HG03159 (cell line): ENCODE results near the gene SOCS7.
"Not testable (repeated sequence)": the region's sequence is repeated elsewhere in the genome, so short reads cannot be mapped to it uniquely, and the experiment has no call there.

Experiments
- ATAC-seq: cut with Tn5 transposase; IDR thresholded peaks from one replicate; pipeline ENCODE4 v1.9.1; 2021; ENCODE audit warnings: mild to moderate bottlenecking, moderate library complexity; ENCODE audit not compliant: unreplicated experiment

SOCS7 gene

DNA sequence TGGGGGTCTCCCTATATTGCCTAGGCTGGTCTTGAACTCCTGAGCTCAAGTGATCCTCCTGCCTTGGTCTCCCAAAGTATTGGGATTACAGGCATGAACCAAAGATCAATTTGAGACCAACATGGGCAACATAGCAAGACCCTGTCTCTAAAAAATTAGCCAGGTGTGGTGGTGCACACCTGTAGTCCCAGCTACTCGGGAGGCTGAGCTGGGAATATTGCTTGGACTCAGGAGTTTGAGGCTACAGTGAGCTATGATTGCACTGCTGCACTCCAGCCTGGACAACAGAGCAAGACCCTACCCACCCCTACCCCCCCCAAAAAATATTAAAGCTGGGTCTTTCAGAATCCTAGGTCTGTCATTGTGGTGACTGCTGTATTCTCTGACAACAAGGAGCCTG lies 85.7 kb downstream of the SOCS7 start:
- ATAC-seq, result not testable (repeated sequence)

DNA sequence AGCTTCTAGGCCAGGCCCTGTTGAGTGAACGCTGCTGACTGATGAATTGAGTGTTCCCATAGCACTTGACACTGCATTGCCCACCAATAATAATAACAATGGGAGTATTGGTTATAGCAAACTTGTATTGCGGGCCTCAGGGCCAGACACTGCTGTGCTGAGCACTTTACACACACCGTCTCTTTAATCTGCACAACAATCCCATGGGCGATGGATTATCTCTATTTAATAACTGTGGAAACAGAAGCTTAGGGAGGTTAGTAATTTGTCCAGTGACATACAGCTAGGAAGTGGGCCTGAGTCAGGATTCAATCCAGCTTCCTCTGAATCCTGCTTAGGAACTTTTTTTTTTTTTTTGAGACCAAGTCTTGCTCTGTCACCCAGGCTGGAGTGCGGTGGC lies 87.8 kb downstream of the SOCS7 start:
- ATAC-seq, result no peak

DNA sequence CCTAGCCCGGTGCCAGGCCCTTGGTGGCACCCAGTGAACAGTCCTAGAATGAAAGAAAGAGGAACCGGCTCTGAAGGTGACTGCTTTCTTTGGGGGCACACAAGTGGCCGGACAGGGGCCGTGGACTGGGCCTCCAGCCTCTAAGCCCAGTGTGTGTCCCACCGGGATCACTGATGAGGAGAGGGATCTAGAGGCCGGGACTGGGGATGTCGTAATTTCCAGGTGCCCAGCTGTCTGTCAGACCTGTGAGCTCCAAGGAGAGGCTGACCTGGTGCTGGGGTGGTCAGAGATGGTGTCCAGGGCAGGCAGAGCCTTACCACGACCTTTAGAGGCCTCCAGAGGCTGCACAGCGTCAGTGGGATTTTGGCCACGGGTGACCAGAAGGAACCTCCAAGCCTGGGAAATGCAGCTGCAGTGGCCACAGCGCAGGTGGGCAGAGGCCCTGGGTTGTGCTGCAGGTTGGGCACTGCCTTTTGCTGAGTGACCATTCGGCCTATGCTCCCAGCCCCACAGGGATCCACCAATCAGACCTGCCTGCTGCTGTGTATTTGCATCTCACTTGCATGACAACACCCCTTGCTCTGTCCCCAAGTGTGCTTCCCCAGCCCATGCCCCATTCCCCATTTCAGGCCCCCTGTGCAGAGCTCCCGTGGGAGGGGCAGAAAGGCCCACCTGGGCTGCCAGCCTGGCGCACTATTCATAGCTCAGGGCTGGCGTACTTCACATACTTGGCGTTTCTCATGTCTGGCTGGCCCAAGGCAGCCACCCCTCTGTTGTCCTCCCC lies 89.2 kb downstream of the SOCS7 start:
- no peak for ATAC-seq

DNA sequence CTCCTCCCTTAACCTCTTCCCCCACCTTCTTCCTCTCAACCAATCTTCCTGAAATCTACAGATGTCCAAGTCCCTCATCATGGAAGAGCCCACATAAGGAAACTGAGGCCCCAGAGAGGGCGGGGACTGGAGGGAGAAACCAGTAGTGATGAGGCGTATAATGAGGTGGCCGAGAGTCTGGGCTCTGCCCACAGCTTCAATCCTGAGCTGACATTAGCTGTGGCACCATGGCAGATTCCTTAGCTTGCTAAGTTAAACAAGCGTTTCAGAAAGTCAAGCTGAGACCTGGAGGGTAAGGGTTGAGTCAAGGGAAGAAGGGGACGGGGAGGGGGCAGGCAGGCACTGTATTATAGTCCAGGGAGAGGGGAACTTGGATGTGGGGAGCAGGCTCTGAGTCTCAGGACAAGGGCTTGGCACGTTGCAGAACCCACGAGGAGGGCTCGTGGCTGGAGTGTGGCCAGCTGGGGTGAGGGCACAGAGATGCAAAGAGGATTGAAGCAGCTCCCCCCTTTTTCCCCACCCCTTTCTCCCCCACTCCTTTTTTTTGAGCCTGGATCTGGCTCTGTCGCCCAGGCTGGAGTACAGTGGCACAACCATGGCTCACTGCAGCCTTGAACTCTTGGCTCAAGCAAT lies 89.9 kb downstream of the SOCS7 start:
- ATAC-seq, result no peak

DNA sequence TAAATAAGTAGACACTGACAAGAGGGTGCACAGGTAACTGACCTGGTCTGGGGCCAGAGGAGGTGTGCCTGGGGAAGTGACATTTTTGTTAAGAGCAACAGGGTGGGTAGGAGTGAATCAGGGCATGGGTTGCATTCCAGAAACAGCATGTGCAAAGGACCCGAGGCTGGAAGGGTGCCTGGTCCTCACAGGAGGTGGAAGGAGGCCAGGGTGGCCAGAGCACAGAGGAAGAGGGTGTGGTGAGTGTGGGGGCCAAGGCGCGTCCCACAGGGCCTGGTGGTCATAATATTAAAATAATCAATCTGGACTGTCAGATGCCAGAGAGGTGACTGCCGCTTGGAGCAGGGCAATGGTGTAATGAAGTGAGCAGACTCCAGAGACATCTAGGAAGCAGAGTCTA lies 90.9 kb downstream of the SOCS7 start:
- ATAC-seq, result no peak

DNA sequence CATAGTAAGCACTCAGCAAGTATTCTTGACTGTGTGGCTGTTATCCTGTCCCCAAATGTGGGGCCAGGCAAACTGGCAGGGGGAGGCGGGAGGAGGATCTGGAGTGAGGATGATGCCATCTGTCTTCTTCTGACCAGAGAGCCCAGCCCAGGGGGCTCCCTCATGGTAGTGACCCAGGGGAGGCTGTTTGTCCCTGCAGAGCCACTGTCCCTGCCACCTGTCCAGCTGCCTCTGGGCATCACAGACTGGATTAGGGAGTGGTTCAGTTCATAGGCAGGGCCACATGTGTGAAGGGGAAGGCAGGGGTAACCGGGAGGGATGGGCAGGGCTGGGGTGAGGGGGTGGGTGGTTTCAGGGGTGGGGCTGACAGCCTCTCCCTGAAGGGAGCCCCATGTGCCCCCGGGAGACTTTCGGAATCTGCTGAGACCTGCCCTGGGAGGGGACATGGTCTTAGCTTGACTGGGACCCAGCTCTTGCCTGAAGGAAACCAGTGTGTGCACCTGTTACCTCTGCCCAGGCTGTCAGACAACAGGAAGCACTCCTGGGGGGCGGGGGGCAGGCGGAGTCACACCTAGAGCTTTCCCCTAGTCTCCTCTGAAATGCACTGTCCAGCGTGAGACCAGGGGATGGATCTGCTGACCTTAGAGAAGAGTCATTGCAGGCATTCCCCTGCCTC lies 91.8 kb downstream of the SOCS7 start:
- ATAC-seq, result no peak

DNA sequence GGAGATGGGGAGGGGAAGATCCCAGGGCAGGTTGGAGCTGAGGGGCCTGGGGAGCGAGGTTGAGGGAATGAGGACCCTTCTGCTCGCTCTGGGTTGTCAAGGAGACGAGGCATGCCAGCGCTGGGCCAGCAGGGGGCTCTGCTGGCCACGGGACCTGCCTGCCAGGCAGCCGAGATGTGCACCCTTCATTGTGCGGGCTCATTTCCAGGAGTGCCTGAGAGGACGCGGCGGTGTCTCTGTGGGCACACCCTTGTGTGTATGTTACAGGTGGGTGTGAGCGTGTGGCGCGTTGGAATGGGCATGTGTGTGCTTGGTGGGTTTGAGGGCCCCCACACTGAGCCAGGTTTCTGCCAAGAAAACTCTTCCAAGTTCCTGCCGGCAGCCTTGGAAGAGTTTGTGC lies 92.5 kb downstream of the SOCS7 start:
- no peak for ATAC-seq

DNA sequence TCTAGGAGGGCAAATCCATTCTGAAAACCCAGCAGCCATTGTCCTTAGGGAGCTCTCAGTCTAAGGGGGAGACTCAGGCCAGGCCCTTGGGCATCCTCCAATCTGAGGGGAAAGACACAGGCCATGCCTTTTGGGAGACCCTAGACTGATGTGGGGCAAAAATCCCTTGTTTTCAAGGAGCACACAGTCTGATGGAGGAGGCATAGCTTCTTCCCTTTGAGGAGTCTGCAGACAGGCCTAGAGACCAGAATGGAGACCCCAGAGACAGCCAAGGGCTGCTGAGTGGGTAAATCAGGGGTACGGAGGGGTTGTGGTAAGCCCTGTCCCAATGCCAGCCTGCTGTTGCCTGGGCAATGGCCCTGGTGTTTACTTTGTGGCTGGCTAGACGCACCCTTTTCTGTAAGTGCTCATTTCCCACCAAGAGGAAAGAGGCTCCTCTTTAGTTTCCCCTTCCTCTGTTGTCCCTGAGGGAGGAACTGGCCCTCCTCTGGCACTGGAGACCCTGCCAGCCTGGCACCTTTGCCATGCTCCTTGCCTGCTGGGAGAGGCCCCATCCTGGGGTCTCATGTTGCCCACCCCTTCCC lies 96.0 kb downstream of the SOCS7 start:
- no peak for ATAC-seq

DNA sequence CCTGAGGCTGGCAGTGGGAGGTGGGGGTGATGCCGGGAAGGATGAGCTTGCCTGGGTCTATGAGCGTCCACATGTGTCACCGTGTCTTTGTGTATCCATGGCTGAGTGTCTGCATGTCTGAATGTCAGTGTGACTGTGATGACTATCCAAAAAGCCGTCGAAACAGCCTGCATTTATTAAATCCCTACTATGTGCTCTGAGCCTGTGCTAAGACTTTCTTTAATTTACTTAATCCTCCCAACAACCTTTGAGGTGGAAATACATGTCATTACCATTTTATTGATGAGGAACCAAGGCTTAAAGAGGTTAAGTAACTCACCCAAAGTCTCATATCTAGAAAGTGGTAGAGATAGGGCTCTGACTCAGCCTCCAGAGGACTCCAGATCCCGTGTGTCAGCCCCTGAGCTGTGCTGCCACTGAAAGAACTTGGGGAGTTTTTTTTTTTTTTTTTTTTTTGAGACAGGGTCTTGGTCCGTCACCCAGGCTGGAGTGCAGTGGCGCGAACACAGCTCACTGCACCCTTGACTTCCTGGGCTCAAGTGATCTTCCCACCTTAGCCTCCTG lies 96.6 kb downstream of the SOCS7 start:
- ATAC-seq, result no peak

DNA sequence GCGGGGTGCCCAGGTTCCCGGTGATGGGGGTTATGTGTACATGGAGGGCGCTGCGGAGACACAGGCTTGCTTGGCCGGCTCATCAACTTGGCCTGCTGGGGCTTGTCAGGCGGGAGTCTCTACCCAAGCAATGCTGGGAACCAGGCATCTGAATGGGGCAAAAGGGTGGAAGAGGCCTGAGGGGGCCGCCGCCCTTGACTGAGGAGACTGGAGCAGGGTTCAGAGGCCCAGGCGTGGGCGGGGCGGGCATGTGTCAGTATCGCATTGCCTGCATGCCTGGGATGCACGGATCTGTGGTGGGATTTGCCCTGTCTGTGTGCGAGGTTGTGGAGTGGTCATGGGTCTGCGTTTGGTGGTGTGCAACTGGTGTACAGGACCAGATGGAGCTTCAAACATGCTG lies 97.7 kb downstream of the SOCS7 start:
- no peak for ATAC-seq

DNA sequence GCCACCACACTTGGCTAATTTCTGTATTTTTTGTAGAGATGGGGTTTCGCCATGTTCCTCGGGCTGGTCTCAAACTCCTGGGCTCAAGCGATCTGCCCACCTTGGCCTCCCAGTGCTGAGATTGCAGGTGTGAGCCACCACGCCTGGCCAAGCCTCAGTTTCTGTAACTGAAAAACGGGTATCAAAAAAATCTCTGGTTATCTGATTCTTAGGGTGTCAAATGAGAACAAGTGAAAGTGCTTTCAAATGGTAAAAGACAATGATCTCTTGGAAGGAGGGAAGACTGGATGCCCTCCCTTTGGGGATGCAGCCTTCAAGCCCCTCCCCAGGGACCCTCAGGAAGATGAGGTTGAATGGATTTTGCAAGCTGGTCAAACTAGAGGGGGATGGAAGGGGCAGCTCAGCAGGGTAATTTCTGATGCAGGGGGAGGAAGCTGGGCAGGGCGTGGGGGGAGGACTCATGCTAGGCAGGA lies 98.9 kb downstream of the SOCS7 start:
- ATAC-seq, result no peak

DNA sequence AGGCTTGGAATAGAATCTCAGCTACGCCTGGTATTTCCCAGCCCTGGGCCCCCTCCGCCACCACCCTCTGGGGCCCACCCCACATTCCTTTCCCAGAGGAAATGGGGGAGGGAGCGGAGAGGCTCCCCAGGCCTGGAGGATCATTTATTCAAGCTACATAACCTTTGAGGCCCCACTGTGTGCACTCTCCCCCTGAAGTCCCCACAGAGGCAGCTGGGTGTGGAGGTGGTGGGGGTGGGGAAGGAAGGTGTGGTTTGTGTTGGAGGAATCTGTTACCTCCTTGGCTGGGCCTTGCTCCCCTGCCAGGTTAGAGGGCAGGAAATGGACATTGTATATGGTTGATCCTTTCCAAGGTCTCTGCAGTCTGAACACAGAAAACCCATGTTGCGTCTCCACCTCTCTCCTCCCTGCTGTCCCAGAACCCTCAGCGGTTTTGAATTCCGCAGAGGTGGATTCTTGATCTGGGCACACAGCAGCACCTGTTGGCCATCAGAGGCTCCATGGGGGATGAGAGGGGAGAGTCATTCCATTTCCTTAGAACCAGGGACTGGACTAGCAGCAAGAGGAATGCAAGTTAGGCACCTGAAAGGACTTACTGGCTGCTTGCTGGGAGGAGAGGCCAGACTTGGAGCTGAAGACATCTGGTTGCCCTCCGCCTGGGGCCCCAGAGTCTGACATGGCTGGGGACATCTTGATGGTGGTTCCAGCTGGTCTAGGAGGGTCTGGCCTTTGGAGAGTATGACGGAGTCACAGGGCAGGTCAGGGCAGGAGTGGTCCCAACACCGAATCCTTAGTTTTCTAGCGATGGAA lies 99.6 kb downstream of the SOCS7 start:
- ATAC-seq, result no peak

DNA sequence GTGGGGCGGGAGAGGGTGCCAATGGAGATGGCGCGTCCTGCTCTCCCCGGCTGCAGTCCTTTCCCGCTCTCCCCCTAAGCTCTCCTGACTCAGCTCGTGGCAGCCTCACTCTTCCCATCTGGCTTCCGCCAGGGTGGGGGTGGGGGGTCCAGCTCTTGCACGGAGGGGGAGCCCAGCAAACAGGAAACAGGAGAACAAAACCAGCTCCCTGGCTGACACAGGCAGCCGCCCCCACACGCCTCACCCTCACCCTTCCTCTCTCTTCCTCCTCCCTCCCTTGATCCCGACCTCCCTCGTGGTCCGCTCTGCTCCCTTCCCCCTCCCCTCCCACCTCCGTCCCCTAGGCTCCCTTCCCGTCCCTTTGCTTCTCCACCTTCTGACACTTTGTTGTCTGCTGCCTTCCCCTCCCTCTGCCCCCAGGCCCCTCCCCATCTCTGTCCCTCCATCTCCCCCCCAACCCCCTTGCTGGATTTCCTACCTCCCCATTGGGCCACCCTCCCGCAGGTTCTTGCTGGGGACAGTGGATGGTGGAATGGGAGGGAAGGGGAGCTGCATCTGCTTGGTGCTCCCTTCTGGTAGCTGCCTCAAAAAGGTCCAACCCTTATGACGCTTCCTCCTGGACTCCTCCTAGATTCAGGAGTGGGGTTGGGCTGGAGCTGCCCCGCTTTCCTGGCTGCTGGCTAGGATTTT lies 100.3 kb downstream of the SOCS7 start:
- no peak for ATAC-seq

DNA sequence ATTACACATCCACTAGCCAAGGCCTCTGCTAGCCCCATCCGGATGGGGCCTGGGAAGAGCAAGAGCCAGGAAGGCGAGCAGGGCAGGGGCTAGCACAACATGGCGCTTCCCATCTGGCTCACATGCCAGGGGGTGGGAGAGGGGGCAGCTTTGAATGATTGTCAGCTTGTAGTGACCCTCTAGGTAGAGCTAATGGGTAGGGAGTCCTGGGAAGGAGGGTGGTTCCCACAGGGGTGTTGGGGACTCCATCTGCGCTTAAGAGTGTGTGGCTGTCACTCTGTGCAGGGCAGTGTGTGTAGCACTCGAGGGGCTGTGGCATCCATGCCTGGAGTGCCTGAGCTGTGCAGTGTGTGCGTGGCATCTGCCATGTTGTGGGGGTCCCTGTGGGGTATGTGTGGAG lies 101.1 kb downstream of the SOCS7 start:
- ATAC-seq, result no peak

DNA sequence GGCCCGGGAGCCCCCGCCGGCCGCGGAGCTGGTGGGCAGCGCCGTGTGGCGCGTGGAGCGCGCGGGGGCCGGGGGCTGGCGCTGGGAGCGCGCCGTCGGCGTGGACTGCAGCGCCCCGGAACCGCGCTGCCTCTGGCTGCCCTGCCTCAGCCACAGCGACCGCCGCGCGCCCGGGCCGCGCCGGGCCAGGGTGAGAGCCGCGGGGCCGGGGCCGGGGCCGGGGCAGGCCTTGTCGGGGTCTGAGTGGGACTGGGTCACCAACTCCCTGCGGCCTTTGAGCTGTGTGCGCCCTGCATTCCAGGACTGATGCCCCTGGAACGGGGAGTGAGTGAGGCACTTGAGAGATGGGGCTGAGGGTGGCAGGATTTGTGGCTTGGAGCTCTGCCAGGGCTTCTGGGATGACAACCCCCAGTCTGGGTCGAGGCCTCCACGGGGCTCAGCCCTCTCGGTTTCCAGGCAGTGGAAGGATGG lies 102.3 kb downstream of the SOCS7 start:
- no peak for ATAC-seq

DNA sequence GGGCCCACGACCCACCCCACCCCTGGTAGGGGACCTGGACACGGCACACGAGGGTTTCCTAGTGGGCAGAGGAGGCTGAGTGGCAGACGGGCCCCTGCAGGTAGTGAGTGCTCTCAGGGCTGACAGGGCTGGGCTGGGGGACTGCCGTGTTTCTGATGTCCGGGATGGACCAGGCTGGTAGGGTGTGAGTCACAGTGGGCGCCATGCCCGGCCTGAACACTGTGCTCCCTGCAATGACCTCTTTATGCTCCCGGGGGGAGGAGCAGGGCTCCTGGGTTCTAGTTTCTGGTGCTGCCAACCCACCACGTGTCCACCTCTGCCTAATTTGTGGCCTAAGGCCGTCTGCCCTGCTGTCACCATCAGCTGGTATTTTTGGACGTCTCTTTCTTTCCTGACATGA lies 102.9 kb downstream of the SOCS7 start:
- ATAC-seq, result no peak
